Esophagus (tissue), 2 donors: ENCODE results near the gene DNAJC10. TPM values are rescaled to one million over a fixed set of nuclear protein-coding genes. Genes with fewer than 3 reads are reported as not detected.

Experiments used
- H3K27ac ChIP-seq, 2 donors: one replicate each; pipeline ENCODE4 v1.5.1; 2013; ENCODE audit warnings: low read depth in 2 of 2, mild to moderate bottlenecking in 2 of 2, inconsistent platforms in 1 of 2, low read length in 1 of 2, moderate library complexity in 1 of 2
- H3K27me3 ChIP-seq, 2 donors: one replicate each; pipeline ENCODE4 v1.6.1; 2013; ENCODE audit warnings: low read length in 2 of 2, control low read depth in 1 of 2, mild to moderate bottlenecking in 1 of 2; ENCODE audit not compliant: insufficient read depth in 2 of 2, control insufficient read depth in 1 of 2
- H3K36me3 ChIP-seq, 2 donors: one replicate each; pipeline ENCODE4 v1.6.1; 2013; ENCODE audit warnings: low read length in 1 of 2; ENCODE audit not compliant: control insufficient read depth in 2 of 2, insufficient read depth in 2 of 2
- H3K4me1 ChIP-seq, 2 donors: one replicate each; pipeline ENCODE4 v1.6.1; 2013; ENCODE audit warnings: low read length in 1 of 2; ENCODE audit not compliant: control insufficient read depth in 2 of 2, insufficient read depth in 2 of 2
- H3K4me3 ChIP-seq, 2 donors: one replicate each; pipeline ENCODE4 v1.5.1; 2013; ENCODE audit warnings: low read length in 2 of 2, mild to moderate bottlenecking in 2 of 2, low read depth in 1 of 2, moderate library complexity in 1 of 2
- H3K9me3 ChIP-seq, 2 donors: one replicate each; pipeline ENCODE4 v1.6.1; 2013; ENCODE audit warnings: mild to moderate bottlenecking in 2 of 2, low read depth in 1 of 2, low read length in 1 of 2, moderate library complexity in 1 of 2; ENCODE audit not compliant: control insufficient read depth in 2 of 2, insufficient read depth in 1 of 2
- WGBS, 2 donors: extraction: QIAGEN DNeasy Blood & Tissue Kit; methylation state at CpG; one replicate each; pipeline ENCODE4 v1.1.7; 2013; 5-methylcytosine and 5-hydroxymethylcytosine counted together
- polyA plus RNA-seq, 2 donors: library from polyadenylated mRNA; stranded (reverse); fragments of 200-250 nt; gene quantifications; one replicate each; pipeline ENCODE4 v1.2.3, GENCODE V29; 2013
- donor health status: healthy with polysubstance abuse.
- donor health status: Bipolar disorder and iron deficiency.

The DNAJC10 gene
- polyA plus RNA-seq, 2 donors = 7.0 to 10.1 TPM

DNA sequence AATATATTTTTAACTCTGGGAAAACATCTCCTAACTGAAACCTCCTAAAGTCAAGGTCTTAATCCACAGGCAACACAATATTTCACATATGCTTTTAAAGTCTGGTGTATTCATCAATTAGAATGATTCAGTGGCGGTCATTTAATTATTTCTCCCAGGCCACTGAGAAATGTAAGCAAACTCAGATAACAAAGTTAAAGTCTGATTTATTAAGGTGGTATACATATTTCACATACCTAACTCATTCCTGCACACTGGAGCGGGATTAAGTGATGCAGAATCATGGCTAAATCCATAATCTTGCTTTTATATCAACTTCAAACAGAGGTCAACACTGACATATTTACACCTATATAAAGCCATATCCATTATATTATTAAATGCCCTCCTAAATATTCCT lies 106.7 kb downstream of the DNAJC10 start:
- Histone ChIP-seq H3K36me3 (no peaks in the 10 kb centered on the region), H3K27me3 (no peaks in the 10 kb centered on the region), H3K4me1 (no peaks in the 10 kb centered on the region), H3K9me3 (no peaks in the 10 kb centered on the region), H3K4me3 (no peak overlapping the region), H3K27ac (no peak overlapping the region)
- 91 to 92% methylated on average over 2 of the region's 2 CpGs for WGBS, 2 donors

DNA sequence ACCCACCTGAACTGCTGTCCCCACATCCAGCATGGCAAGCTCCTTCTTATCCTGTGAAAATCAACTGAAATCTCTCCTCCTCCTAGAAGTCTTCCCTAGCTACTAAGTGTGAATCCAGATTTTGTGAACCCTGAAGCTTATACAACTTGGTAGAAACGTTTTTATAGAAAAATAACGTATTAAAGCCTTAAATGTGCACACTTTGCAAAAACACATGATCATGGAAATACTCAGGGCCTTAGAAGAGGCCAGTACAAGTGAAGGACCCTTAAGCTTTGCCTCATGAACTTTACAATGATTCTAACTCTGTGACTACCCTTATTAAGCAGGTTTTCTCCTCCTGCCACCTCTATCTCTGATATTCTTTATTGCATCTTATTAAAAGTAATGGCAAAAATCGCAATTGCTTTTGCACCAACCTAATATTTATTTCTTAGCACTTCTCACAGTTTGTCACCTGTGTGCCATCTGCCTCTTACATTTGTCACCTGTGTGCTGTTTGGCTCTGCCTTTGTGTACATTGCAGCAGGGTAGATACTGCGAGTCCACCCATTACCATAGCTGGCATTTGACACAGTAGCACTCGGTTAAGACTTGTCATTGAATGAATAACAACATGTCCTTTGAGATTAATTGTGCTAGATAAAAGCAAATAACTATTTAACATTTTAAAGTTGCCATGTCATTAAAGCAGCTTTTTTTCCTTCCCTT lies 108.2 kb downstream of the DNAJC10 start:
- Histone ChIP-seq H3K4me1 (no peaks in the 10 kb centered on the region), H3K27me3 (no peaks in the 10 kb centered on the region), H3K9me3 (no peaks in the 10 kb centered on the region), H3K27ac (no peak overlapping the region), H3K36me3 (no peaks in the 10 kb centered on the region), H3K4me3 (no peak overlapping the region)
- WGBS, 2 donors = 62 to 69% methylated on average over 5 of the region's 5 CpGs

DNA sequence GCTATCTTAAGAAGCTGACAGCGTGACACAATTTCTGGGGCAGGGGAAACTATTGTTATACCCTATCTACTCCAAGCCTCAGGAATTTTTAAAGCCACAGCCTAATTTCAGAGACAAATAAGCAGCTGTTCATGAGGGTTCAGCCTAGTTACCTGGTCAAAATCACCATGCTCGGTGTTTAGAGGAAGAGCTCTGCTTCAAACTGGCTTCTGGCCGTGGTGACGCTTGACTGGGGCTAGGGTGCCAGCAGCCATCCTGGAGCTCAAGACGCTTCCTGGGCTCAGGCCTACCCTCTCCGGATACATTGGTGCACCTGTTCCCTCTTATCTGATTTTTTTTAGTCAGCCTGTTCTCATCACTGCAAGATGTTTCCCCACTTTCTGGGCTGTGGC lies 108.7 kb downstream of the DNAJC10 start:
- Histone ChIP-seq H3K27ac (no peak overlapping the region), H3K4me1 (no peaks in the 10 kb centered on the region), H3K9me3 (no peaks in the 10 kb centered on the region), H3K27me3 (no peaks in the 10 kb centered on the region), H3K36me3 (no peaks in the 10 kb centered on the region), H3K4me3 (no peak overlapping the region)
- WGBS, 2 donors = 76 to 79% methylated on average over 6 of the region's 6 CpGs

DNA sequence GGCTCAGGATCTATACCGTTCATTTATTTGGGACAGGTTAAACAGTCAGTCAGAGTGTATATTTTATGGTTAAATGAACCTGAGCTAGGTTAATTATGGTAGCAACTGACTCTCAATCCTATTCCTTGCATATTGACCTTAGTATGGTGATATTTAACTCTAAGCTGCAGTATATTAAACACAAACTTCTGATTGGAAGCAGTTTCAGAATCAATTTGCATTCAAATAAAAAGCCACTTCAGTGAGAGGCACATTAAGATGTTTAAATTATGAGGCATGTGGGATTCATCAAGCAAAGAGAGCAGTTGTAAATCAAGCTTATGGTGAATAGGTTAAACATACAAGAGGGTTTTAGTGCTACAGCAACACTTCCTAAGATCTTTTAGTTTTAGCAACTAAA lies 110.0 kb downstream of the DNAJC10 start:
- Histone ChIP-seq H3K36me3 (no peaks in the 10 kb centered on the region), H3K4me1 (no peaks in the 10 kb centered on the region), H3K27me3 (no peaks in the 10 kb centered on the region), H3K4me3 (no peak overlapping the region), H3K9me3 (no peaks in the 10 kb centered on the region), H3K27ac (no peak overlapping the region)
- 45 to 53% methylated on average over 1 of the region's 1 CpG for WGBS, 2 donors

DNA sequence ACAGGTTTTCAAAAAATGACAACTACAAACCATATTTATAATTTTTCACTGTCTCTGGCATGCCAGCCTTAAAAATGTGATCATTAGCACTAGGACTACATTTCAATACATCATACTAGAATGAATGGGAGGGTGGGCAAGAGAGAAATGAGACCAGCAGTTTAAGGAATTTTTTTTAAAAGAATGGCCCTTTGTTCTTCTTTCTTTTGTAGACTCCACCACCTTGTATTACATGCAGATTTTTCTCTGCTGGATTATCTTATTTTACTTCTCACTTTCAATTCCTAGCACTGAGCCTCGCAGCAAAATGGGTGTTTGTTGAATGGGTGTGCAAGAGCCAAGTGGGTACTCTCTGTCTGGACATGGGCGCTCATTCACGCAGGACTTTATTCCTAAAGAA lies 110.4 kb downstream of the DNAJC10 start:
- no peak overlapping the region for H3K4me3 ChIP-seq
- no peaks in the 10 kb centered on the region for H3K9me3 ChIP-seq
- H3K27me3 ChIP-seq = no peaks in the 10 kb centered on the region
- H3K4me1 ChIP-seq = no peaks in the 10 kb centered on the region
- WGBS, 2 donors = 84 to 90% methylated on average over 3 of the region's 3 CpGs
- no peaks in the 10 kb centered on the region for H3K36me3 ChIP-seq
- H3K27ac ChIP-seq = no peak overlapping the region

DNA sequence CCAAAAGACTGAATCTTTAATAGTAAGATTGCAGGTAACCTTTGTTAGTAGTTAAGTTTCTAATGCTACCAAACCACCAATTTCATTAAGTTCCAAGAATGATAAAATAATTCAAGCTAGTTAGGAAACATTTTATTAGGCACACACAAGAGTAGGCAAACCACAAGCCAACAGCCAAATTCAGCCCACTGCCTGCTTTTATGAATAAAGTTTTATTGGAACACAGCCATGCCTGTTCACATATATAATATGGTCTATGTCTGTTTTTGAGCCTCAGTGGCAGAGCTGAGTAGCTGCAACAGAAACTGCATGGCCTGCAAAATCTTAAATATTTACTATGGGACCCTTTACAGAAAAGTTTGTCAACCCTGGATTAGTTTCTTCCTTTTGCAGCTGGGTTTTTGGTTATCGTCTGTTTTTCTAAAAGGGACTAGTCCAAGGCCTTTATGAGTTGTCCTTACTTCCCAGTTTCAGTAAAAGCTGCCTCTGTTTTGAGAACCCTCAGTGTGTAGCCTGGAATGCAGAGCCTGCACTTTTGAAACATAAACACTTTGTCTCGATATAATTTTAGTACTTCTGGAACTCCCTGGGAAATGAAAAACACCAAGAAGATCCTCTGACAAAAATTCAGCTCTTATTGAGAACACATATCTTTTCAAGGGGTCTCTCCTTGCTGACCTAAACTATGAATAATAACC lies 111.3 kb downstream of the DNAJC10 start:
- Histone ChIP-seq H3K36me3 (no peaks in the 10 kb centered on the region), H3K27me3 (no peaks in the 10 kb centered on the region), H3K4me1 (no peaks in the 10 kb centered on the region), H3K9me3 (no peaks in the 10 kb centered on the region), H3K4me3 (no peak overlapping the region), H3K27ac (no peak overlapping the region)
- WGBS, 2 donors = 65 to 72% methylated on average over 2 of the region's 2 CpGs

DNA sequence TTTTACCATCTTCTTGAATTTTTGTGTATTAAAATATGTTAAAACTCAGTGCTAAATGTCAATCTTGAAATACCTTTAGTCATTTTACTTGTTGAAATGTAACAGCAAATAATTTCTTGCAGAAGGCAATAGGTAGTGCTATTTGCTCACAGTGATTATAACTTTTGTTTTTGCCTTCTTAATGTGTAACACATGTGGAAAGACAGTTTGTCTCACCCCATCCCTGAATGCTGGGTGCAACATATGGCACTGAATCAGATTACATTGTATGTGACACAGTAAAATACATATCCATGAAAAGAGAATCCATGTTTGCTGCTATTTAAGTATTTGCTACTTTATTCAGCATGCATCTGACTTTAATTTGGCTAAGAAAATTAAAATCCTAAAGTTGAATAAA lies 115.0 kb downstream of the DNAJC10 start:
- Histone ChIP-seq H3K4me3 (no peak overlapping the region), H3K27ac (no peak overlapping the region), H3K27me3 (no peaks in the 10 kb centered on the region), H3K36me3 (no peaks in the 10 kb centered on the region), H3K9me3 (no peaks in the 10 kb centered on the region), H3K4me1 (no peaks in the 10 kb centered on the region)

DNA sequence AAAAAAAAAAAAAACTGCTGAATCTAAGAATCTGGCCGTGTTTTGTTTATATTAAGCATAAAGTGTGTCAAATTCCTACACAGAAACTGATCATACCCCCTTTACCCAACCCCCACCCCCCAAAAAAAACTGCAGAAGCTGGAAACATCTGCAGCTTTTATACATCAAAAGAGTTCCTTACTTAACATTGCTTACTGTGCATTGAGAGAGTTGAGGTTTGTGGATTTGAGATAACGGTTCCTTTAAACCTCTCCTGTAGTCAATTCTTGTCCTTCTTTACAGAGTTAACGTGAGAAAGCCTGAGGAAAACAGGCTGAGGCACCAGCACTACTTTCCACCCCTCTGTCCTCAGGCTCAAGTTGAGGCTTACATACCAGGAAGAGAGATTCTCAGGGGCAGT lies 115.9 kb downstream of the DNAJC10 start:
- Histone ChIP-seq H3K4me1 (no peaks in the 10 kb centered on the region), H3K27me3 (no peaks in the 10 kb centered on the region), H3K36me3 (no peaks in the 10 kb centered on the region), H3K4me3 (no peak overlapping the region), H3K27ac (no peak overlapping the region), H3K9me3 (no peaks in the 10 kb centered on the region)
- 68 to 74% methylated on average over 3 of the region's 3 CpGs for WGBS, 2 donors

DNA sequence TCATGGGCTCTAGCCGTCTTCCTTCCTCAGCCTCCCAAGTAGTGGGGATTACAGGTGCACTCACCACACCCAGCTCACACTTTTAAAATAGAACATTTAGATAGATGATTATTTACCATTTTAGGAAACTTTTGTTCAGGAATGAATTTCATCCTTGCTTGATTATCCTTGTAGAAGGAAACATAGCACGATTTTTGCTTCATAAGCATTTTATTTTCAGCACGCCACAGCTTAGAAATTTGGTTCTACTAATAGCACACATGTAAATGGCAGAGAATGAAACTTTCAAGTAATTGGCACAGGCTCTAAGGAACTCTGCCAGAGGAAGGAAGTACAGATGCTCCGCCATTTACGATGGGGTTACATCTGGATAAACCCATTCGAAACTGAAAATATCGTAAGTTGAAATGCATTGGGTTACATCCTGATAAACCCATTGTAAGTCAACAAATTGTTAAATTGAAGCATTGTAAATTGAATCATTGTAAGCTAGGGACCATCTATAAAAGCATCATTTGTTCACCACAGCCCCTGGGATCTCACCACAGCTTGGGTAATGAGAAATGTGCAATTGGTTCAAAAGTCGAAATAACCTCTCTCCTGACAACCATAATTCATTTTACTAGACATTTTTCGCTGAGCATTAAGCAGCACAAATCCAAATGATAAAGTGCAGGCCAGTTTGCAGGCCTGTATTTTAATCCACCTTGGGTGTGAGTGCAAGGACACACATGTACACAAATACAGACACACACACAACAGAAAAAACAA lies 117.2 kb downstream of the DNAJC10 start:
- H3K27ac ChIP-seq = no peak overlapping the region
- no peaks in the 10 kb centered on the region for H3K9me3 ChIP-seq
- no peak overlapping the region for H3K4me3 ChIP-seq
- H3K36me3 ChIP-seq = no peaks in the 10 kb centered on the region
- no peaks in the 10 kb centered on the region for H3K27me3 ChIP-seq
- H3K4me1 ChIP-seq = no peaks in the 10 kb centered on the region
- WGBS, 2 donors = 85 to 86% methylated on average over 9 of the region's 9 CpGs
